Hepatocyte (in vitro differentiated cells): ENCODE results near the gene GPR35.

Experiments used
- CTCF ChIP-seq: fragments of 200-600 bp; sonication (generic); IDR thresholded peaks from 2 replicates; pipeline ENCODE4 v1.5.1; 2016; ENCODE audit warnings: antibody characterized with exemption, mild to moderate bottlenecking; ENCODE audit not compliant: poor library complexity
- EZH2 ChIP-seq: fragments of 200-600 bp; sonication (generic); IDR thresholded peaks from 2 replicates; pipeline ENCODE4 v1.6.1; 2016; ENCODE audit warnings: antibody characterized with exemption, mild to moderate bottlenecking, borderline replicate concordance
- EZH2phosphoT487 ChIP-seq: fragments of 200-600 bp; sonication (generic); IDR thresholded peaks from one replicate; pipeline ENCODE4 v1.6.1; 2018; ENCODE audit warnings: antibody characterized with exemption, mild to moderate bottlenecking, low read depth, moderate library complexity; ENCODE audit not compliant: unreplicated experiment, severe bottlenecking

GRCh38 chr2:240655931-240656886 is 30.9 kb downstream of the GPR35 start:
- no peak for TF ChIP-seq CTCF
- TF ChIP-seq EZH2phosphoT487, result no peak
- no peak for TF ChIP-seq EZH2
